Fibroblast of lung (primary cell): ENCODE data around the gene TBC1D7.

ENCODE experiments used
- CTCF ChIP-seq, 2 donors: IDR thresholded peaks in 1 of 2; conservative IDR thresholded peaks in 1 of 2; 1 replicate in 1 of 2; 2 replicates in 1 of 2; pipeline ENCODE4 v1.5.1; 2011 to 2012; ENCODE audit warnings: low read length in 2 of 2, control low read depth in 1 of 2, inconsistent platforms in 1 of 2, low read depth in 1 of 2, mild to moderate bottlenecking in 1 of 2
- EZH2 ChIP-seq: IDR thresholded peaks from 2 replicates; pipeline ENCODE4 v1.5.1; 2012; ENCODE audit warnings: low read length, control low read depth, mild to moderate bottlenecking; ENCODE audit errors: missing control alignments

DNA sequence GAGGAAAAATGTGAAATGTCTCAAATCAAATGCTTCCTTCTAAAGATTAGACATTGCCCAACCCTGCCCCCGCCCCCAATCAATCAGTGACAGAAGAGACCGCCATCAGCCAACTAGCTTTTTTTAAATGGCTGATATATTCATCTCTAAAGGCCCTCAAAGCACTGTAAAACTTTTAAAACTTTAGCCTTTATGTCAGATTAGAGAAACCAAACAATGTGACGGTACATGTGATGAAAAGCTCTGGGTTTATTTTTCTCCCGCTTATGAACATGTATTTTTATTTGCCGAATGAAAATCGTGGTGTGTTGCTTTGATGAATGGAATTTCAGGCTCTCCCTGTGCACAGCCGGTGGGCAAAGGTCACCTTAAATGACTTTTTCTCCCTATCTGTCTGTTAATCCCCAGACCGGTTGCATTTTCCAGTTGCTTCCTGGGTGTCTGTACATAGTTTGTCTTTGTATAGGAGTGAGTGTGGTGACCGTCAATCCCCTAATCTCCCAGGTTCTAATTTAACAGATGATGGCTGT lies 38.5 kb downstream of the TBC1D7 start:
- TF ChIP-seq CTCF (conservative IDR thresholded peaks at IDR 0.05 in 1 of 2, IDR thresholded peaks at IDR 0.05 in 1 of 2; ENCODE audit: low read depth in 1 of 2, low read length in 2 of 2): no peak
- no peak for TF ChIP-seq EZH2
